ENCODE data around the gene F13A1.

The F13A1 gene

GRCh38 chr6:6287415-6287814 lies 33.0 kb downstream of the F13A1 start:
- TF ChIP-seq POLR2A (IDR thresholded peaks at IDR 0.05; ENCODE audit: low read depth, low read length) (no peak), POU2F2 (IDR thresholded peaks at IDR 0.05; ENCODE audit: low read depth, low read length) (no peak)
- DNase-seq (ENCODE audit: insufficient read length, low spot score), result no peak
- FAIRE-seq, result peak; percentile 20

- no peak for DNase-seq (ENCODE audit: insufficient read length, low spot score)
- no peak for FAIRE-seq
- TF ChIP-seq POU2F2 (IDR thresholded peaks at IDR 0.05; ENCODE audit: low read depth, low read length) (no peak), POLR2AphosphoS5 (IDR thresholded peaks at IDR 0.05; ENCODE audit: low read depth, low read length) (no peak), POLR2A (IDR thresholded peaks at IDR 0.05; ENCODE audit: low read depth, low read length) (no peak), PAX5 (IDR thresholded peaks at IDR 0.05; ENCODE audit: insufficient read depth, low read length, severe bottlenecking) (no peak), SPI1 (IDR thresholded peaks at IDR 0.05; ENCODE audit: low read depth, low read length) (no peak), TAF1 (IDR thresholded peaks at IDR 0.05; ENCODE audit: low read depth, low read length) (no peak)
Measured at GRCh38 chr6:6285679-6286078, 34.8 kb downstream of the F13A1 start.

- FAIRE-seq (no peak), DNase-seq (ENCODE audit: insufficient read length, low spot score) (no peak)
- no peak for TF ChIP-seq POLR2AphosphoS5 (IDR thresholded peaks at IDR 0.05; ENCODE audit: low read depth, low read length)
- no peak for TF ChIP-seq SPI1 (IDR thresholded peaks at IDR 0.05; ENCODE audit: low read depth, low read length)
- no peak for TF ChIP-seq PAX5 (IDR thresholded peaks at IDR 0.05; ENCODE audit: insufficient read depth, low read length, severe bottlenecking)
- TF ChIP-seq POLR2A (IDR thresholded peaks at IDR 0.05; ENCODE audit: low read depth, low read length), result no peak
- TF ChIP-seq POU2F2 (IDR thresholded peaks at IDR 0.05; ENCODE audit: low read depth, low read length), result no peak
- no peak for TF ChIP-seq TAF1 (IDR thresholded peaks at IDR 0.05; ENCODE audit: low read depth, low read length)
Measured at GRCh38 chr6:6284221-6284966, 36.1 kb downstream of the F13A1 start.

- FAIRE-seq, result no peak
- DNase-seq (ENCODE audit: insufficient read length, low spot score), result no peak
- no peak for TF ChIP-seq SPI1 (IDR thresholded peaks at IDR 0.05; ENCODE audit: low read depth, low read length)
- no peak for TF ChIP-seq POLR2AphosphoS5 (IDR thresholded peaks at IDR 0.05; ENCODE audit: low read depth, low read length)
- TF ChIP-seq POLR2A (IDR thresholded peaks at IDR 0.05; ENCODE audit: low read depth, low read length), result no peak
- no peak for TF ChIP-seq PAX5 (IDR thresholded peaks at IDR 0.05; ENCODE audit: insufficient read depth, low read length, severe bottlenecking)
- TF ChIP-seq TAF1 (IDR thresholded peaks at IDR 0.05; ENCODE audit: low read depth, low read length), result no peak
- TF ChIP-seq POU2F2 (IDR thresholded peaks at IDR 0.05; ENCODE audit: low read depth, low read length), result no peak
Measured at GRCh38 chr6:6283746-6284145, 36.7 kb downstream of the F13A1 start.

- FAIRE-seq, result no peak
- TF ChIP-seq TAF1 (IDR thresholded peaks at IDR 0.05; ENCODE audit: low read depth, low read length) (no peak), SPI1 (IDR thresholded peaks at IDR 0.05; ENCODE audit: low read depth, low read length) (no peak), POLR2AphosphoS5 (IDR thresholded peaks at IDR 0.05; ENCODE audit: low read depth, low read length) (no peak), POLR2A (IDR thresholded peaks at IDR 0.05; ENCODE audit: low read depth, low read length) (no peak), PAX5 (IDR thresholded peaks at IDR 0.05; ENCODE audit: insufficient read depth, low read length, severe bottlenecking) (no peak), POU2F2 (IDR thresholded peaks at IDR 0.05; ENCODE audit: low read depth, low read length) (no peak)
- DNase-seq (ENCODE audit: insufficient read length, low spot score), result no peak
Measured at GRCh38 chr6:6282716-6283115, 37.7 kb downstream of the F13A1 start.

- DNase-seq (ENCODE audit: insufficient read length, low spot score), result no peak
- TF ChIP-seq SPI1 (IDR thresholded peaks at IDR 0.05; ENCODE audit: low read depth, low read length) (no peak), POLR2AphosphoS5 (IDR thresholded peaks at IDR 0.05; ENCODE audit: low read depth, low read length) (no peak), TAF1 (IDR thresholded peaks at IDR 0.05; ENCODE audit: low read depth, low read length) (no peak), POU2F2 (IDR thresholded peaks at IDR 0.05; ENCODE audit: low read depth, low read length) (no peak), POLR2A (IDR thresholded peaks at IDR 0.05; ENCODE audit: low read depth, low read length) (no peak), PAX5 (IDR thresholded peaks at IDR 0.05; ENCODE audit: insufficient read depth, low read length, severe bottlenecking) (no peak)
- FAIRE-seq, result peak; percentile 5
Measured at GRCh38 chr6:6277413-6277812, 43.0 kb downstream of the F13A1 start.

- FAIRE-seq (no peak), DNase-seq (ENCODE audit: insufficient read length, low spot score) (no peak)
- TF ChIP-seq TAF1 (IDR thresholded peaks at IDR 0.05; ENCODE audit: low read depth, low read length) (no peak), POLR2AphosphoS5 (IDR thresholded peaks at IDR 0.05; ENCODE audit: low read depth, low read length) (no peak), PAX5 (IDR thresholded peaks at IDR 0.05; ENCODE audit: insufficient read depth, low read length, severe bottlenecking) (no peak), SPI1 (IDR thresholded peaks at IDR 0.05; ENCODE audit: low read depth, low read length) (no peak), POU2F2 (IDR thresholded peaks at IDR 0.05; ENCODE audit: low read depth, low read length) (no peak)
Measured at GRCh38 chr6:6270948-6271535, 49.4 kb downstream of the F13A1 start.

GRCh38 chr6:6260196-6260722 lies 60.2 kb downstream of the F13A1 start:
- DNase-seq (ENCODE audit: insufficient read length, low spot score) (no peak), FAIRE-seq (no peak)
- TF ChIP-seq POLR2A (IDR thresholded peaks at IDR 0.05; ENCODE audit: low read depth, low read length), result no peak
- no peak for TF ChIP-seq PAX5 (IDR thresholded peaks at IDR 0.05; ENCODE audit: insufficient read depth, low read length, severe bottlenecking)
- no peak for TF ChIP-seq SPI1 (IDR thresholded peaks at IDR 0.05; ENCODE audit: low read depth, low read length)
- TF ChIP-seq TAF1 (IDR thresholded peaks at IDR 0.05; ENCODE audit: low read depth, low read length), result no peak
- TF ChIP-seq POU2F2 (IDR thresholded peaks at IDR 0.05; ENCODE audit: low read depth, low read length), result no peak
- TF ChIP-seq POLR2AphosphoS5 (IDR thresholded peaks at IDR 0.05; ENCODE audit: low read depth, low read length), result no peak

- TF ChIP-seq POLR2AphosphoS5 (IDR thresholded peaks at IDR 0.05; ENCODE audit: low read depth, low read length), result no peak
- TF ChIP-seq PAX5 (IDR thresholded peaks at IDR 0.05; ENCODE audit: insufficient read depth, low read length, severe bottlenecking), result no peak
- TF ChIP-seq SPI1 (IDR thresholded peaks at IDR 0.05; ENCODE audit: low read depth, low read length), result no peak
- no peak for TF ChIP-seq TAF1 (IDR thresholded peaks at IDR 0.05; ENCODE audit: low read depth, low read length)
- FAIRE-seq, result no peak
- DNase-seq (ENCODE audit: insufficient read length, low spot score), result no peak
Measured at GRCh38 chr6:6256886-6257285, 63.6 kb downstream of the F13A1 start.
